Astrocyte of the spinal cord (primary cell): Measurements from ENCODE around the gene ETS2.

Experiments used
- DNase-seq: peaks from one replicate; pipeline ENCODE4 v3.0.0; 2011; ENCODE audit warnings: low read depth, low spot score
- H3K4me3 ChIP-seq: 2 replicates; pipeline ENCODE4 v1.5.1; 2011; ENCODE audit warnings: low read depth, mild to moderate bottlenecking, low read length, moderate library complexity
- CTCF ChIP-seq: IDR thresholded peaks from 2 replicates; pipeline ENCODE4 v1.5.1; 2012; ENCODE audit warnings: low read depth, mild to moderate bottlenecking, low read length, inconsistent platforms
- in situ Hi-C: cut with HindIII; loops from 2 replicates; pipeline ENCODE4 v1.10.0; 2017; ENCODE audit warnings: low sequenced_read_pairs

ETS2 gene

GRCh38 chr21:38853421-38853919 is 47.7 kb downstream of the ETS2 start:
- no peak for TF ChIP-seq CTCF
- H3K4me3 ChIP-seq = no peak overlapping the region
- peak; percentile 96 for DNase-seq
- in situ Hi-C loops = no loop called here

- no peak for TF ChIP-seq CTCF
- no peak for DNase-seq
- in situ Hi-C loops = no loop called here
- H3K4me3 ChIP-seq = no peak overlapping the region
Observed at GRCh38 chr21:38857152-38857825, 51.6 kb downstream of the ETS2 start.

GRCh38 chr21:38858026-38858811 is 52.5 kb downstream of the ETS2 start:
- no peak for TF ChIP-seq CTCF
- no peak overlapping the region for H3K4me3 ChIP-seq
- DNase-seq = no peak
- in situ Hi-C loops = no loop called here

GRCh38 chr21:38858812-38859205 is 53.1 kb downstream of the ETS2 start:
- no peak overlapping the region for H3K4me3 ChIP-seq
- no peak for DNase-seq
- no peak for TF ChIP-seq CTCF
- in situ Hi-C loops = no loop called here

- H3K4me3 ChIP-seq = no peak overlapping the region
- no peak for TF ChIP-seq CTCF
- no peak for DNase-seq
- in situ Hi-C loops = no loop called here
Observed at GRCh38 chr21:38859852-38860251, 54.1 kb downstream of the ETS2 start.

- no peak overlapping the region for H3K4me3 ChIP-seq
- no peak for DNase-seq
- TF ChIP-seq CTCF = no peak
- in situ Hi-C loops = no loop called here
Observed at GRCh38 chr21:38861056-38861455, 55.3 kb downstream of the ETS2 start.
